Activated CD8-positive, alpha-beta T cell treated with anti-CD3 and anti-CD28 coated beads for 36 hours (primary cell): ENCODE results near the gene MLLT10. TPM values are rescaled to one million over a fixed set of nuclear protein-coding genes. Genes with fewer than 3 reads are reported as not detected.
A peak's percentile ranks its signal among the peaks of the same experiment; 100 is the strongest.

ENCODE experiments used
- ATAC-seq: fragments of 200-7000 bp; cut with Tn5 transposase; one replicate; pipeline ENCODE4 v1.10.0; 2021; ENCODE audit warnings: mild to moderate bottlenecking, moderate library complexity
- CTCF ChIA-PET: fragments of 350-600 bp; sonication (Branson Sonifier 250); formaldehyde crosslinking; loops from one replicate; lab custom pipeline; 2021; ENCODE audit warnings: antibody characterized with exemption; lab: Charles Lee
- POLR2A ChIA-PET: fragments of 350-600 bp; sonication (Branson Sonifier 250); formaldehyde crosslinking; loops from one replicate; lab custom pipeline; 2021; ENCODE audit warnings: antibody characterized with exemption; lab: Charles Lee
- DNase-seq: peaks from one replicate; pipeline ENCODE4 v3.0.0-alpha.2; 2020
- H3K27ac Mint-ChIP-seq: one replicate; pipeline ENCODE4 v1.8.0; 2021; ENCODE audit warnings: mild to moderate bottlenecking, mixed read lengths
- H3K27me3 Mint-ChIP-seq: one replicate; pipeline ENCODE4 v1.8.0; 2021; ENCODE audit warnings: mixed read lengths
- H3K36me3 Mint-ChIP-seq: one replicate; pipeline ENCODE4 v1.8.0; 2021; ENCODE audit warnings: low read depth, mixed read lengths
- H3K4me1 Mint-ChIP-seq: one replicate; pipeline ENCODE4 v1.8.0; 2021; ENCODE audit warnings: low read depth, mixed read lengths
- H3K4me3 Mint-ChIP-seq: one replicate; pipeline ENCODE4 v1.8.0; 2021; ENCODE audit warnings: mild to moderate bottlenecking, moderate library complexity, mixed read lengths
- H3K9me3 Mint-ChIP-seq: one replicate; pipeline ENCODE4 v1.8.0; 2021; ENCODE audit warnings: mixed read lengths
- CTCF ChIP-seq: fragments of 200-600 bp; IDR thresholded peaks from one replicate; pipeline ENCODE4 v1.8.0; 2022; ENCODE audit warnings: antibody characterized with exemption, mild to moderate bottlenecking
- intact Hi-C: fragments of 100-400 bp; cut with micrococcal nuclease; formaldehyde crosslinking; loops from one replicate; pipeline ENCODE4 v1.10.0; 2022
- total RNA-seq, 2 experiments: library from RNA; stranded (reverse); gene quantifications; one replicate each; pipeline ENCODE4 v1.2.3, GENCODE V29; 2021

The MLLT10 gene
- total RNA-seq, 2 experiments from 2014 or later, result 33.9 to 36.4 TPM

- TF ChIP-seq CTCF, result no peak
- intact Hi-C loops, result no loop called here
- H3K27me3 Mint-ChIP-seq, result no peaks in the 10 kb centered on the region
- no peak overlapping the region for H3K27ac Mint-ChIP-seq
- CTCF ChIA-PET, result interaction anchor here (0.7 kb wide), 1 partner anchor 182 kb away, joined by 3 read pairs; no protein-coding TSS in a partner anchor
- peaks cover 14% of the 10 kb centered on the region for H3K36me3 Mint-ChIP-seq
- ATAC-seq (no peak), DNase-seq (no peak)
- H3K4me3 Mint-ChIP-seq, result no peak overlapping the region
- no peaks in the 10 kb centered on the region for H3K9me3 Mint-ChIP-seq
- POLR2A ChIA-PET, result no interaction called here
- H3K4me1 Mint-ChIP-seq, result peaks cover 5% of the 10 kb centered on the region
Measured at GRCh38 chr10:21677551-21677950, 143.5 kb downstream of the MLLT10 start.

GRCh38 chr10:21681156-21681555 lies 147.1 kb downstream of the MLLT10 start:
- intact Hi-C loops, result no loop called here
- Mint-ChIP-seq H3K9me3 (no peaks in the 10 kb centered on the region), H3K27me3 (no peaks in the 10 kb centered on the region), H3K4me1 (peaks cover 5% of the 10 kb centered on the region), H3K4me3 (no peak overlapping the region), H3K36me3 (peaks cover 15% of the 10 kb centered on the region), H3K27ac (no peak overlapping the region)
- ATAC-seq (no peak), DNase-seq (no peak)
- ChIA-PET POLR2A (interaction anchor here (1.1 kb wide), 1 partner anchor 185 kb away, joined by 3 read pairs; no protein-coding TSS in a partner anchor), CTCF (no interaction called here)
- TF ChIP-seq CTCF, result no peak

- intact Hi-C loops, result no loop called here
- CTCF ChIA-PET, result interaction anchor here (1.5 kb wide), 1 partner anchor 17 kb away, joined by 4 read pairs; no protein-coding TSS in a partner anchor
- Mint-ChIP-seq H3K9me3 (no peaks in the 10 kb centered on the region), H3K4me1 (peaks cover 12% of the 10 kb centered on the region), H3K27ac (peak overlapping the region; percentile 10), H3K36me3 (peaks cover 25% of the 10 kb centered on the region), H3K27me3 (no peaks in the 10 kb centered on the region), H3K4me3 (no peak overlapping the region)
- DNase-seq, result no peak
- peak; percentile 42 for ATAC-seq
- POLR2A ChIA-PET, result interaction anchor here (0.6 kb wide), 1 partner anchor 190 kb away, joined by 3 read pairs; no protein-coding TSS in a partner anchor
- no peak for TF ChIP-seq CTCF
Measured at GRCh38 chr10:21687266-21688008, 153.4 kb downstream of the MLLT10 start.

- H3K9me3 Mint-ChIP-seq, result no peaks in the 10 kb centered on the region
- intact Hi-C loops, result no loop called here
- DNase-seq, result no peak
- H3K36me3 Mint-ChIP-seq, result peaks cover 23% of the 10 kb centered on the region
- ATAC-seq, result no peak
- H3K27ac Mint-ChIP-seq, result peak overlapping the region; percentile 10
- POLR2A ChIA-PET, result interaction anchor here (0.6 kb wide), 1 partner anchor 191 kb away, joined by 3 read pairs; no protein-coding TSS in a partner anchor
- H3K4me3 Mint-ChIP-seq, result no peak overlapping the region
- TF ChIP-seq CTCF, result no peak
- H3K4me1 Mint-ChIP-seq, result peaks cover 12% of the 10 kb centered on the region
- CTCF ChIA-PET, result no interaction called here
- H3K27me3 Mint-ChIP-seq, result no peaks in the 10 kb centered on the region
Measured at GRCh38 chr10:21688009-21688332, 153.9 kb downstream of the MLLT10 start.

GRCh38 chr10:21688870-21689269 lies 154.8 kb downstream of the MLLT10 start:
- intact Hi-C loops, result no loop called here
- H3K36me3 Mint-ChIP-seq, result peaks cover 23% of the 10 kb centered on the region
- no peak for ATAC-seq
- H3K27ac Mint-ChIP-seq, result no peak overlapping the region
- no peaks in the 10 kb centered on the region for H3K27me3 Mint-ChIP-seq
- peaks cover 14% of the 10 kb centered on the region for H3K4me1 Mint-ChIP-seq
- POLR2A ChIA-PET, result no interaction called here
- no peaks in the 10 kb centered on the region for H3K9me3 Mint-ChIP-seq
- CTCF ChIA-PET, result interaction anchor here (1.4 kb wide), 1 partner anchor 43 kb away, joined by 4 read pairs; no protein-coding TSS in a partner anchor
- TF ChIP-seq CTCF, result no peak
- H3K4me3 Mint-ChIP-seq, result no peak overlapping the region
- no peak for DNase-seq
